Measurements from ENCODE around the gene INHBC.
"Not testable (repeated sequence)": the region's sequence is repeated elsewhere in the genome, so short reads cannot be mapped to it uniquely, and the experiment has no call there.

INHBC gene

GRCh38 chr12:57434517-57435223 is at the start of gene INHBC:
Gene INHBC (plus strand): TSS chr12:57434784. CDS start chr12:57434887, 103 bp downstream.
- DNase-seq (ENCODE audit: low read depth), result no peak

GRCh38 chr12:57385586-57385985 is 49.0 kb upstream of the INHBC start:
- DNase-seq (ENCODE audit: low read depth), result no peak

GRCh38 chr12:57386187-57386720 is 48.3 kb upstream of the INHBC start:
- no peak for DNase-seq (ENCODE audit: low read depth)

GRCh38 chr12:57388425-57388824 is 46.2 kb upstream of the INHBC start:
- DNase-seq (ENCODE audit: low read depth), result no peak

GRCh38 chr12:57389033-57389432 is 45.6 kb upstream of the INHBC start:
- DNase-seq (ENCODE audit: low read depth), result no peak

GRCh38 chr12:57390174-57390573 is 44.4 kb upstream of the INHBC start:
- no peak for DNase-seq (ENCODE audit: low read depth)

- no peak for DNase-seq (ENCODE audit: low read depth)
Observed at GRCh38 chr12:57395121-57395520, 39.5 kb upstream of the INHBC start.

- DNase-seq (ENCODE audit: low read depth), result no peak
Observed at GRCh38 chr12:57397441-57397840, 37.1 kb upstream of the INHBC start.

- not testable (repeated sequence) for DNase-seq (ENCODE audit: low read depth)
Observed at GRCh38 chr12:57399718-57400463, 34.7 kb upstream of the INHBC start.

- no peak for DNase-seq (ENCODE audit: low read depth)
Observed at GRCh38 chr12:57401165-57401564, 33.4 kb upstream of the INHBC start.

- not testable (repeated sequence) for DNase-seq (ENCODE audit: low read depth)
Observed at GRCh38 chr12:57402156-57402555, 32.4 kb upstream of the INHBC start.

- no peak for DNase-seq (ENCODE audit: low read depth)
Observed at GRCh38 chr12:57404966-57405640, 29.5 kb upstream of the INHBC start.

- DNase-seq (ENCODE audit: low read depth), result no peak
Observed at GRCh38 chr12:57410534-57410933, 24.1 kb upstream of the INHBC start.

- DNase-seq (ENCODE audit: low read depth), result not testable (repeated sequence)
Observed at GRCh38 chr12:57414160-57414559, 20.4 kb upstream of the INHBC start.

GRCh38 chr12:57415088-57415487 is 19.5 kb upstream of the INHBC start:
- DNase-seq (ENCODE audit: low read depth), result no peak

GRCh38 chr12:57416039-57416996 is 18.3 kb upstream of the INHBC start:
- DNase-seq (ENCODE audit: low read depth), result no peak

- DNase-seq (ENCODE audit: low read depth), result no peak
Observed at GRCh38 chr12:57418255-57418654, 16.3 kb upstream of the INHBC start.

- no peak for DNase-seq (ENCODE audit: low read depth)
Observed at GRCh38 chr12:57419495-57419894, 15.1 kb upstream of the INHBC start.

- DNase-seq (ENCODE audit: low read depth), result no peak
Observed at GRCh38 chr12:57420482-57420881, 14.1 kb upstream of the INHBC start.

GRCh38 chr12:57426948-57427347 is 7.6 kb upstream of the INHBC start:
- DNase-seq (ENCODE audit: low read depth), result not testable (repeated sequence)

- no peak for DNase-seq (ENCODE audit: low read depth)
Observed at GRCh38 chr12:57428965-57429364, 5.6 kb upstream of the INHBC start.
